HepG2 (cell line): ENCODE results near the gene PXYLP1.

ENCODE experiments used
- ASH2L ChIP-seq: fragments of 300-600, 200-600 bp; sonication (generic); IDR thresholded peaks from 2 replicates; pipeline ENCODE4 v1.7.0; 2017; ENCODE audit warnings: low read depth, mild to moderate bottlenecking, moderate library complexity, mixed read lengths, low read length; ENCODE audit not compliant: insufficient read length
- CHD2 ChIP-seq: IDR thresholded peaks from 2 replicates; pipeline ENCODE4 v1.6.1; 2011; ENCODE audit warnings: low read depth, low read length, improper control_type of control experiment
- CREB1 ChIP-seq, 2 experiments: fragments of 450-650 bp in 1 of 2; IDR thresholded peaks; 2 replicates each; pipeline ENCODE4 v1.6.1; 2016 to 2017; ENCODE audit warnings: control low read depth in 1 of 2, mild to moderate bottlenecking in 1 of 2, missing compliant biosample characterization in 1 of 2, missing genetic modification characterization in 1 of 2
- NFIB ChIP-seq: sonication (generic); formaldehyde crosslinking; IDR thresholded peaks from 2 replicates; pipeline ENCODE4 v1.9.0; 2021; ENCODE audit warnings: missing genetic modification reagents, mild to moderate bottlenecking, borderline replicate concordance
- POLR2A ChIP-seq, 2 experiments: IDR thresholded peaks; 2 replicates each; pipeline ENCODE4 v1.6.1; 2011; ENCODE audit warnings: low read depth in 2 of 2, low read length in 2 of 2, mild to moderate bottlenecking in 1 of 2, moderate library complexity in 1 of 2; ENCODE audit not compliant: insufficient read depth in 1 of 2
- POLR2AphosphoS5 ChIP-seq: IDR thresholded peaks from 2 replicates; pipeline ENCODE4 v1.6.1; 2012; ENCODE audit warnings: low read depth, low read length
- TF ChIP-seq, protein P1 (sequence below): sonication (generic); formaldehyde crosslinking; IDR thresholded peaks from 2 replicates; pipeline ENCODE4 v1.8.1; 2023; ENCODE audit warnings: missing genetic modification reagents, inconsistent platforms, borderline replicate concordance
- TF ChIP-seq, protein P2 (sequence below): sonication (generic); formaldehyde crosslinking; IDR thresholded peaks from 2 replicates; pipeline ENCODE4 v1.5.1; 2020; ENCODE audit warnings: missing genetic modification reagents, mild to moderate bottlenecking, borderline replicate concordance
- TF ChIP-seq, protein P3 (sequence below): sonication (generic); formaldehyde crosslinking; IDR thresholded peaks from 2 replicates; pipeline ENCODE4 v1.8.1; 2023; ENCODE audit warnings: mild to moderate bottlenecking, inconsistent platforms, moderate library complexity, missing genetic modification reagents, borderline replicate concordance

DNA sequence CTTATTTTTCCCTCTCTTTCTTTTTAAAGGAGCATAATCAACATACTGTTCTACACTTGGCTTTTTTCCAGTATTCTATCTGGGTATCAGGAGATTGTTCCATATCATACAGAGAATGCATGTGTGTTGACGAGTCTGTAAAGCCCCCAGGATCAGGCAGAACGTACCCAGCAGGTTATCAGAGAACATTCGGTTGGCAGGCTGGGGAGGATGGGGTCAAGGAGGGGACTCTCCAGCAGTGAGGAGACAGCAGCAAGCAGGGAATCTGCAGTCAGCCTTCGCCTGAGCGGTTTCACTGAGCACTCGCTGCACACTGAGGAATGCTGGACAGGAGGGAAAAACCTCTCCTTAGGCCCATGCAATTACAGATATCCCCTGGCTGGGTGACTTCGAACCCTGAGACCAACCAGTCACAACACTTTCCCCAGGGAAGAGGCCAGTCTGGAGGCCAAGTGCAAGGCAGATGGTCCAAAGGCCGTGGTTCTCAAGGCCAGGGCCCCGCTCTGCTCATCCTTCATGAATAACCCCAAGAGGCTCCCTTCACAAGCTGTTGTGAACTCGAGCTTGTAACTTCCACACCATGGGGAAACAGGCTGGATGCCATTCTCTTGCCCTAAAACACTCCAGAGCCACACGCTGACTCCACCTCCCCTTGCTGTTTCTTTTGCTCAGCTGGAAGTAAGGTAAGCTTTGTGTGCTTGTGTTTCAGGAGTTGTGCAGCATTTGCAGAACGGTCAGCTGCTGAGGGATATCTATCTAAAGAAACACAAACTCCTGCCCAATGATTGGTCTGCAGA, 60.1 kb downstream of the PXYLP1 start:
- TF ChIP-seq CREB1 (IDR thresholded peaks at IDR 0.05) (no peak), CREB1 (CRISPR knock-in tag; IDR thresholded peaks at IDR 0.05) (no peak), POLR2A (IDR thresholded peaks at IDR 0.05; ENCODE audit: insufficient read depth in 1 of 2, low read depth in 2 of 2, low read length in 2 of 2) (no peak), NFIB (CRISPR knock-in tag) (no peak), ASH2L (no peak), POLR2AphosphoS5 (no peak), CHD2 (no peak)
- TF ChIP-seq, protein P1, sequence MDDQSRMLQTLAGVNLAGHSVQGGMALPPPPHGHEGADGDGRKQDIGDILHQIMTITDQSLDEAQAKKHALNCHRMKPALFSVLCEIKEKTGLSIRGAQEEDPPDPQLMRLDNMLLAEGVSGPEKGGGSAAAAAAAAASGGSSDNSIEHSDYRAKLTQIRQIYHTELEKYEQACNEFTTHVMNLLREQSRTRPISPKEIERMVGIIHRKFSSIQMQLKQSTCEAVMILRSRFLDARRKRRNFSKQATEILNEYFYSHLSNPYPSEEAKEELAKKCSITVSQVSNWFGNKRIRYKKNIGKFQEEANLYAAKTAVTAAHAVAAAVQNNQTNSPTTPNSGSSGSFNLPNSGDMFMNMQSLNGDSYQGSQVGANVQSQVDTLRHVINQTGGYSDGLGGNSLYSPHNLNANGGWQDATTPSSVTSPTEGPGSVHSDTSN: no peak
- TF ChIP-seq, protein P2, sequence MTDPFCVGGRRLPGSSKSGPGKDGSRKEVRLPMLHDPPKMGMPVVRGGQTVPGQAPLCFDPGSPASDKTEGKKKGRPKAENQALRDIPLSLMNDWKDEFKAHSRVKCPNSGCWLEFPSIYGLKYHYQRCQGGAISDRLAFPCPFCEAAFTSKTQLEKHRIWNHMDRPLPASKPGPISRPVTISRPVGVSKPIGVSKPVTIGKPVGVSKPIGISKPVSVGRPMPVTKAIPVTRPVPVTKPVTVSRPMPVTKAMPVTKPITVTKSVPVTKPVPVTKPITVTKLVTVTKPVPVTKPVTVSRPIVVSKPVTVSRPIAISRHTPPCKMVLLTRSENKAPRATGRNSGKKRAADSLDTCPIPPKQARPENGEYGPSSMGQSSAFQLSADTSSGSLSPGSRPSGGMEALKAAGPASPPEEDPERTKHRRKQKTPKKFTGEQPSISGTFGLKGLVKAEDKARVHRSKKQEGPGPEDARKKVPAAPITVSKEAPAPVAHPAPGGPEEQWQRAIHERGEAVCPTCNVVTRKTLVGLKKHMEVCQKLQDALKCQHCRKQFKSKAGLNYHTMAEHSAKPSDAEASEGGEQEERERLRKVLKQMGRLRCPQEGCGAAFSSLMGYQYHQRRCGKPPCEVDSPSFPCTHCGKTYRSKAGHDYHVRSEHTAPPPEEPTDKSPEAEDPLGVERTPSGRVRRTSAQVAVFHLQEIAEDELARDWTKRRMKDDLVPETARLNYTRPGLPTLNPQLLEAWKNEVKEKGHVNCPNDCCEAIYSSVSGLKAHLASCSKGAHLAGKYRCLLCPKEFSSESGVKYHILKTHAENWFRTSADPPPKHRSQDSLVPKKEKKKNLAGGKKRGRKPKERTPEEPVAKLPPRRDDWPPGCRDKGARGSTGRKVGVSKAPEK (CRISPR knock-in tag): no peak
- TF ChIP-seq, protein P3, sequence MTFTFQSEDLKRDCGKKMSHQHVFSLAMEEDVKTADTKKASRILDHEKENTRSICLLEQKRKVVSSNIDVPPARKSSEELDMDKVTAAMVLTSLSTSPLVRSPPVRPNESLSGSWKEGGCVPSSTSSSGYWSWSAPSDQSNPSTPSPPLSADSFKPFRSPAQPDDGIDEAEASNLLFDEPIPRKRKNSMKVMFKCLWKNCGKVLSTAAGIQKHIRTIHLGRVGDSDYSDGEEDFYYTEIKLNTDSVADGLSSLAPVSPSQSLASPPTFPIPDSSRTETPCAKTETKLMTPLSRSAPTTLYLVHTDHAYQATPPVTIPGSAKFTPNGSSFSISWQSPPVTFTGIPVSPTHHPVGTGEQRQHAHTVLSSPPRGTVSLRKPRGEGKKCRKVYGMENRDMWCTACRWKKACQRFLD (CRISPR knock-in tag): no peak
